ENCODE data around the gene B4GALNT2. TPM values are rescaled to one million over a fixed set of nuclear protein-coding genes. Genes with fewer than 3 reads are reported as not detected.

Gene B4GALNT2
- total RNA-seq, 1 donor from 2014 or later: not detected

Other genes with a start within 250 kb of the B4GALNT2 start
- gene ATP5MC1, start 240.0 kb upstream of the B4GALNT2 start, total RNA-seq: 165 and 189 TPM in 2 replicates
- 69.2 and 71.4 TPM in 2 replicates for gene UBE2Z, start 224.4 kb upstream of the B4GALNT2 start, total RNA-seq
- gene SNF8, start 187.9 kb upstream of the B4GALNT2 start, total RNA-seq: 93.2 and 113 TPM in 2 replicates
- not detected in 2 replicates for gene GIP, start 164.2 kb upstream of the B4GALNT2 start, total RNA-seq
- 6.7 and 9.3 TPM in 2 replicates for gene IGF2BP1, start 135.4 kb upstream of the B4GALNT2 start, total RNA-seq
- not detected in 2 replicates for gene GNGT2, start 77.8 kb downstream of the B4GALNT2 start, total RNA-seq
- not detected in 2 replicates for gene ABI3, start 77.9 kb downstream of the B4GALNT2 start, total RNA-seq
- gene PHOSPHO1, start 98.0 kb downstream of the B4GALNT2 start, total RNA-seq: 12.0 and 22.4 TPM in 2 replicates
- 24.6 and 26.5 TPM in 2 replicates for gene ZNF652, start 229.5 kb downstream of the B4GALNT2 start, total RNA-seq

Data from myocyte (in vitro differentiated cells).